CD14-positive monocyte (primary cell): ENCODE measurements around the gene INHA. TPM values are rescaled to one million over a fixed set of nuclear protein-coding genes. Genes with fewer than 3 reads are reported as not detected.

Experiments used
- DNase-seq, 3 donors: peaks; one replicate each; pipeline ENCODE4 v3.0.0-alpha.2; 2011 to 2022
- H2AFZ ChIP-seq: 2 replicates; pipeline ENCODE4 v1.6.0; 2012; ENCODE audit warnings: mild to moderate bottlenecking, low read depth, low read length, inconsistent platforms; ENCODE audit not compliant: insufficient read depth, poor library complexity, severe bottlenecking
- H3K27ac ChIP-seq, 2 donors: 1 replicate in 1 of 2; 2 replicates in 1 of 2; pipeline ENCODE4 v1.5.1; 2012 to 2013; ENCODE audit warnings: low read length in 2 of 2, control low read depth in 1 of 2, inconsistent platforms in 1 of 2, low read depth in 1 of 2, mild to moderate bottlenecking in 1 of 2
- H3K27me3 ChIP-seq, 2 donors: one replicate each; pipeline versions ENCODE4 v1.6.0 to v1.6.1; 2011 to 2013; ENCODE audit warnings: low read length in 2 of 2; ENCODE audit not compliant: control insufficient read depth in 2 of 2, insufficient read depth in 2 of 2
- H3K36me3 ChIP-seq, 2 donors: replicated peaks in 1 of 2; 1 replicate in 1 of 2; 2 replicates in 1 of 2; pipeline versions ENCODE4 v1.5.1 to v1.6.1; 2012 to 2013; ENCODE audit warnings: low read length in 2 of 2, control low read depth in 1 of 2, inconsistent platforms in 1 of 2, mild to moderate bottlenecking in 1 of 2; ENCODE audit not compliant: insufficient read depth in 2 of 2, control insufficient read depth in 1 of 2
- H3K4me1 ChIP-seq, 2 donors: 1 replicate in 1 of 2; 2 replicates in 1 of 2; pipeline versions ENCODE4 v1.5.1 to v1.6.1; 2012 to 2013; ENCODE audit warnings: low read length in 2 of 2, control low read depth in 1 of 2, inconsistent platforms in 1 of 2, mild to moderate bottlenecking in 1 of 2, moderate library complexity in 1 of 2; ENCODE audit not compliant: insufficient read depth in 2 of 2, control insufficient read depth in 1 of 2
- H3K4me2 ChIP-seq: replicated peaks from 2 replicates; pipeline ENCODE3; 2012; ENCODE audit warnings: low read length, moderate library complexity, mild to moderate bottlenecking; ENCODE audit not compliant: poor library complexity, severe bottlenecking; ENCODE audit errors: extremely low read depth
- H3K4me3 ChIP-seq, 3 experiments: fragments of 200-600 bp in 1 of 3; sonication (generic) in 1 of 3; replicated peaks in 1 of 3; 1 replicate in 2 of 3; 2 replicates in 1 of 3; pipeline ENCODE4 v1.5.1; 2011 to 2013; ENCODE audit warnings: low read length in 3 of 3, mild to moderate bottlenecking in 3 of 3, control low read depth in 2 of 3, low read depth in 2 of 3, inconsistent platforms in 1 of 3, moderate library complexity in 1 of 3
- H3K79me2 ChIP-seq: 2 replicates; pipeline ENCODE4 v1.6.0; 2012; ENCODE audit warnings: mild to moderate bottlenecking, control low read depth, inconsistent platforms, low read length, moderate library complexity; ENCODE audit not compliant: insufficient read depth
- H3K9ac ChIP-seq: 2 replicates; pipeline ENCODE4 v1.6.0; 2017; ENCODE audit warnings: low read length, mild to moderate bottlenecking; ENCODE audit not compliant: insufficient read depth, poor library complexity, severe bottlenecking
- H3K9me3 ChIP-seq, 2 donors: replicated peaks in 1 of 2; 1 replicate in 1 of 2; 2 replicates in 1 of 2; pipeline versions ENCODE4 v1.5.1 to v1.6.1; 2012 to 2013; ENCODE audit warnings: low read length in 2 of 2, control low read depth in 1 of 2; ENCODE audit not compliant: control insufficient read depth in 1 of 2, insufficient read depth in 1 of 2
- H4K20me1 ChIP-seq: 2 replicates; pipeline ENCODE4 v1.6.0; 2012; ENCODE audit warnings: mild to moderate bottlenecking, low read length, control low read depth, moderate library complexity; ENCODE audit not compliant: insufficient read depth
- H3K27ac Mint-ChIP-seq, 7 donors: one replicate each; pipeline ENCODE4 v1.8.0; 2020; ENCODE audit warnings: mild to moderate bottlenecking in 7 of 7, mixed read lengths in 7 of 7, moderate library complexity in 6 of 7, inconsistent platforms in 2 of 7
- H3K27me3 Mint-ChIP-seq, 3 donors: one replicate each; pipeline ENCODE4 v1.8.0; 2021 to 2022; ENCODE audit warnings: low read depth in 3 of 3, mild to moderate bottlenecking in 3 of 3, mixed read lengths in 3 of 3, moderate library complexity in 3 of 3, inconsistent platforms in 1 of 3
- H3K36me3 Mint-ChIP-seq, 2 donors: one replicate each; pipeline ENCODE4 v1.8.0; 2020; ENCODE audit warnings: mixed read lengths in 2 of 2, inconsistent platforms in 1 of 2, mild to moderate bottlenecking in 1 of 2
- H3K4me1 Mint-ChIP-seq: one replicate; pipeline ENCODE4 v1.8.0; 2020; ENCODE audit warnings: mild to moderate bottlenecking, mixed read lengths
- H3K4me3 Mint-ChIP-seq, 2 donors: one replicate each; pipeline ENCODE4 v1.8.0; 2020; ENCODE audit warnings: mild to moderate bottlenecking in 2 of 2, mixed read lengths in 2 of 2, moderate library complexity in 1 of 2
- H3K9me3 Mint-ChIP-seq, 7 donors: one replicate each; pipeline ENCODE4 v1.8.0; 2020 to 2022; ENCODE audit warnings: mixed read lengths in 7 of 7, mild to moderate bottlenecking in 6 of 7, moderate library complexity in 6 of 7, inconsistent platforms in 2 of 7
- CTCF ChIP-seq: fragments of 200-600 bp; IDR thresholded peaks from one replicate; pipeline ENCODE4 v1.8.0; 2022; ENCODE audit warnings: antibody characterized with exemption, mild to moderate bottlenecking
- WGBS: methylation state at CpG from one replicate; pipeline ENCODE4 v1.1.5; 2013; ENCODE audit warnings: missing lambda C conversion rate; ENCODE audit not compliant: insufficient coverage; 5-methylcytosine and 5-hydroxymethylcytosine counted together
- intact Hi-C, 2 donors: fragments of 100-400 bp; cut with micrococcal nuclease; formaldehyde crosslinking; loops; one replicate each; pipeline versions ENCODE4 v1.15.0 to v1.15.1; 2023
- polyA plus RNA-seq, 3 donors: library from polyadenylated mRNA; depleted of rRNA in 1 of 3; unstranded in 2 of 3; stranded (reverse) in 1 of 3; fragments of 300-500 nt in 2 of 3; fragments of >200 nt in 1 of 3; fragmentation: Illumina TruSeq in 2 of 3; gene quantifications; 1 replicate in 2 of 3; 2 replicates in 1 of 3; pipeline ENCODE4 v1.2.3, GENCODE V29; 2012 to 2021

INHA gene
- polyA plus RNA-seq, 3 donors: not detected

DNA sequence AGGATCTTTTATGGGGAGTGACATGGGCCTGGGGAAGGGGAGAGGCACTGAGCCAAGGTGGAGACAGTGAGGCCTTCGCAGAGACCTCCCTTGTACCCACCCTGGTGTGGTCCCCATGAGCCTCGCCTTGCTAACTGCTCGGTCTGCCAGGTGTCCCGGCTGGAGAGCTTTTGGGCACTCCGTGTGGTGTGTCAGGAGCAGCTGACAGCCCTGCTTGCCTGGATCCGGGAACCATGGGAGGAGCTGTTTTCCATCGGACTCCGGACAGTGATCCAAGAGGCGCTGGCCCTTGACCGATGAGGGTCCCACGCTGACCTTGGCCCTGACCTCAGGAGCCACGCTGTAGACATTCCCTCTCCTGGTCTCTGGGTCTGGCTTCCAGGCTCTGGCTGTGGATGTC lies 43.8 kb downstream of the INHA start:
- Histone ChIP-seq H3K9me3 (no peaks in the 10 kb centered on the region), H3K79me2 (no peaks in the 10 kb centered on the region), H3K4me3 (no peak overlapping the region), H3K9ac (no peak overlapping the region), H3K36me3 (peaks cover 47 to 60% of the 10 kb centered on the region in 2 donors), H3K4me2 (no peak overlapping the region), H2AFZ (no peak overlapping the region), H3K27me3 (no peaks in the 10 kb centered on the region), H3K4me1 (no peaks in the 10 kb centered on the region), H3K27ac (no peak overlapping the region), H4K20me1 (no peaks in the 10 kb centered on the region)
- Mint-ChIP-seq H3K4me1 (peaks cover 5% of the 10 kb centered on the region), H3K27ac (no peak overlapping the region), H3K36me3 (peaks cover 52 to 59% of the 10 kb centered on the region in 2 donors), H3K27me3 (peaks cover 0 to 5% (median 0%) of the 10 kb centered on the region in 3 donors), H3K4me3 (no peak overlapping the region), H3K9me3 (no peaks in the 10 kb centered on the region)
- TF ChIP-seq CTCF: no peak
- no peak for DNase-seq
- 99% methylated on average over 9 of the region's 12 CpGs for WGBS
- intact Hi-C loops: loop anchor here in 1 of 2 donors (10.0 kb wide), 1 partner anchor 191 kb away; no protein-coding TSS in a partner anchor

- H3K9me3 Mint-ChIP-seq: no peaks in the 10 kb centered on the region
Measured at GRCh38 chr2:219616550-219616949, 44.4 kb downstream of the INHA start.

More at GRCh38 chr2:219616550-219616949, 44.4 kb downstream of the INHA start:
- Histone ChIP-seq H4K20me1 (no peaks in the 10 kb centered on the region), H3K36me3 (peaks cover 41 to 53% of the 10 kb centered on the region in 2 donors), H3K9ac (no peak overlapping the region), H3K4me2 (no peak overlapping the region), H3K9me3 (no peaks in the 10 kb centered on the region), H3K27ac (no peak overlapping the region), H2AFZ (no peak overlapping the region), H3K27me3 (no peaks in the 10 kb centered on the region), H3K4me1 (no peaks in the 10 kb centered on the region), H3K79me2 (no peaks in the 10 kb centered on the region), H3K4me3 (no peak overlapping the region)
- TF ChIP-seq CTCF: no peak
- Mint-ChIP-seq H3K27me3 (peaks cover 0 to 5% (median 0%) of the 10 kb centered on the region in 3 donors), H3K4me1 (peaks cover 5% of the 10 kb centered on the region), H3K27ac (peak overlapping the region in 1 of 7 donors; percentile 36), H3K36me3 (peaks cover 45 to 52% of the 10 kb centered on the region in 2 donors), H3K4me3 (no peak overlapping the region)
- intact Hi-C loops: loop anchor here in 1 of 2 donors (10.0 kb wide), 1 partner anchor 192 kb away; no protein-coding TSS in a partner anchor
- no peak for DNase-seq
- WGBS: no CpG with 5 or more reads among the region's 4 CpGs
